ENCODE results near the gene POU4F3. TPM values are rescaled to one million over a fixed set of nuclear protein-coding genes. Genes with fewer than 3 reads are reported as not detected.

The POU4F3 gene
- total and polyA plus RNA-seq, 2 of the 8 experiments (the other 6 are each of a cell fraction or from before 2014, with no cell fraction given): 0.09 TPM; not detected in 1

DNA sequence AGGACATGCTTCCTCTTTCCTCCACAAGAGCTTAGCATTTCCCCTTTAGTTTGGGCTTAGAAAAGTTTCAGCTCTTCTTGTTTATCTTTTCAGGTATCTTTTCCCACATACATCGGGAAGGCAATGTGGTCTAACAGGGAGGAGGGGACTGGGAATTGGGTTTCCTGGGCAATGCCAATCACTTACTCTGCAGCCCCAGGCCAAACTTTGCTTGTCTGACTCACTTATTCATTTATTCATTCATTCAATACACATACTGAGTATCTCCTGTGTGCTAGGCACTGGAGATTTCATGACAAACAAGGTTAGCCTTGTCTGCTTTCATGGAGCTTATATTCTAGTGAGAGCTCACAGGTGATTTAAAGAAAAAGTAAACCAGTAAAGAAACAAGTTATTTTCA is 10.7 kb upstream of the POU4F3 start (continued):
- TF ChIP-seq RNF2 (IDR thresholded peaks at IDR 0.05; ENCODE audit: borderline replicate concordance, low read depth, low read length, missing control alignments, poor library complexity, severe bottlenecking) (no peak), HDAC2 (IDR thresholded peaks at IDR 0.05; ENCODE audit: borderline replicate concordance in 1 of 2, low read depth in 2 of 2, low read length in 2 of 2) (no peak), SIX5 (IDR thresholded peaks at IDR 0.05; ENCODE audit: low read depth, low read length) (no peak), MAFK (IDR thresholded peaks at IDR 0.05; ENCODE audit: low read depth, low read length) (no peak), KDM1A (IDR thresholded peaks at IDR 0.05; ENCODE audit: borderline replicate concordance, low read length) (no peak), NANOG (IDR thresholded peaks at IDR 0.05; ENCODE audit: insufficient read depth, low read depth, low read length, poor library complexity, severe bottlenecking) (no peak), SP1 (IDR thresholded peaks at IDR 0.05; ENCODE audit: low read depth, low read length) (no peak), KDM4A (IDR thresholded peaks at IDR 0.05; ENCODE audit: low read depth, low read length, severe bottlenecking) (no peak), SUZ12 (IDR thresholded peaks at IDR 0.05; ENCODE audit: low read length) (no peak)

Measured in H1 (cell line).